K562 (cell line): ENCODE measurements around the gene LUC7L3. TPM values are rescaled to one million over a fixed set of nuclear protein-coding genes. Genes with fewer than 3 reads are reported as not detected.

Source experiments
- ATAC-seq: fragments of 200-7000 bp; cut with Tn5 transposase; 3 replicates; pipeline ENCODE4 v1.9.1; 2020; ENCODE audit warnings: moderate library complexity
- BruUV-seq: library from RNA; stranded (reverse); fragments of 400-500 nt; replicated peaks from 2 replicates; lab custom pipeline; 2021; lab: Mats Ljungman, UMichigan
- CTCF ChIA-PET: fragments of 300-600 bp; formaldehyde crosslinking; extraction: SDS; loops from one replicate; lab custom pipeline; 2021; ENCODE audit warnings: low intra/inter-chr PET ratio; lab: Yijun Ruan, JAX
- POLR2A ChIA-PET: fragments of 300-600, 350-650 bp; sonication (Branson Sonifier 250); formaldehyde crosslinking; extraction: SDS; loops from one replicate; lab custom pipeline; 2021; ENCODE audit warnings: antibody characterized with exemption, inconsistent platforms; lab: Yijun Ruan, JAX
- DNase-seq, 4 experiments: peaks; one replicate each; pipeline versions ENCODE4 v3.0.0 to v3.0.0-alpha.2; 2011 to 2018; ENCODE audit warnings: low spot score in 3 of 4, mixed read lengths in 3 of 4; ENCODE audit errors: extremely low read depth in 1 of 4
- FAIRE-seq: peaks from 2 replicates; lab custom pipeline; 2011; peaks lifted over from hg19 to GRCh38; lab: Jason Lieb, UNC
- H2AFZ ChIP-seq: 2 replicates; pipeline ENCODE4 v1.6.0; 2011; ENCODE audit warnings: low read depth, low read length, control low read depth, inconsistent platforms
- H3K27ac ChIP-seq: fragments of 200-600 bp; 3 replicates; pipeline ENCODE4 v1.8.0; 2011; ENCODE audit warnings: low read depth, mild to moderate bottlenecking, control low read depth, inconsistent platforms, low read length, moderate library complexity, mixed read lengths; ENCODE audit errors: extremely low read depth
- H3K27me3 ChIP-seq, 2 experiments: fragments of 300-600 bp in 1 of 2; 2 replicates in 1 of 2; 3 replicates in 1 of 2; pipeline versions ENCODE4 v1.6.0 to v1.8.0; 2011; ENCODE audit warnings: inconsistent platforms in 2 of 2, low read length in 2 of 2, mild to moderate bottlenecking in 1 of 2, mixed read lengths in 1 of 2, moderate library complexity in 1 of 2; ENCODE audit not compliant: control insufficient read depth in 2 of 2, insufficient read depth in 2 of 2
- H3K36me3 ChIP-seq: fragments of 300-600 bp; 3 replicates; pipeline ENCODE4 v1.8.0; 2011; ENCODE audit warnings: mild to moderate bottlenecking, low read length, inconsistent platforms; ENCODE audit not compliant: control insufficient read depth, insufficient read depth
- H3K4me1 ChIP-seq, 2 experiments: fragments of 200-600 bp in 1 of 2; replicated peaks in 1 of 2; 2 replicates in 1 of 2; 3 replicates in 1 of 2; pipeline versions ENCODE4 v1.5.1 to v1.8.0; 2011; ENCODE audit warnings: inconsistent platforms in 2 of 2, low read length in 2 of 2, mild to moderate bottlenecking in 1 of 2, mixed read lengths in 1 of 2, moderate library complexity in 1 of 2; ENCODE audit not compliant: control insufficient read depth in 2 of 2, insufficient read depth in 2 of 2
- H3K4me2 ChIP-seq: 2 replicates; pipeline ENCODE4 v1.6.1; 2011; ENCODE audit warnings: low read length, control low read depth, inconsistent platforms, mixed read lengths; ENCODE audit not compliant: insufficient read depth
- H3K4me3 ChIP-seq: fragments of 200-600 bp; sonication (generic), shearing (Covaris generic); 2 replicates; pipeline ENCODE4 v1.5.1; 2016; ENCODE audit warnings: control low read depth, inconsistent platforms
- H3K79me2 ChIP-seq: fragments of 200-600 bp; 3 replicates; pipeline ENCODE4 v1.8.0; 2011; ENCODE audit warnings: low read length, inconsistent platforms; ENCODE audit not compliant: control insufficient read depth, insufficient read depth
- H3K9ac ChIP-seq, 2 experiments: 2 replicates each; pipeline versions ENCODE4 v1.6.0 to v1.6.1; 2011; ENCODE audit warnings: low read depth in 2 of 2, low read length in 2 of 2, control low read depth in 1 of 2, inconsistent platforms in 1 of 2, mild to moderate bottlenecking in 1 of 2, mixed read lengths in 1 of 2; ENCODE audit not compliant: insufficient read depth in 1 of 2
- H3K9me1 ChIP-seq: one replicate; pipeline ENCODE4 v1.6.0; 2011; ENCODE audit warnings: inconsistent platforms, mild to moderate bottlenecking, low read length, moderate library complexity; ENCODE audit not compliant: control insufficient read depth, insufficient read depth
- H3K9me3 ChIP-seq: replicated peaks from 2 replicates; pipeline ENCODE4 v1.5.1; 2011; ENCODE audit warnings: low read depth, low read length, inconsistent platforms; ENCODE audit not compliant: control insufficient read depth, insufficient read depth
- H4K20me1 ChIP-seq: replicated peaks from 2 replicates; pipeline ENCODE4 v1.6.1; 2011; ENCODE audit warnings: low read length, inconsistent platforms, mixed read lengths; ENCODE audit not compliant: control insufficient read depth, insufficient read depth
- BCOR ChIP-seq: fragments of 450-650 bp; IDR thresholded peaks from 2 replicates; pipeline ENCODE4 v1.6.1; 2016
- CBX1 ChIP-seq: sonication (generic); IDR thresholded peaks from 2 replicates; pipeline ENCODE4 v1.6.1; 2016; ENCODE audit warnings: antibody characterized with exemption, low read depth, mild to moderate bottlenecking
- ESRRA ChIP-seq: fragments of 450-650 bp; IDR thresholded peaks from 2 replicates; pipeline ENCODE4 v1.6.1; 2014; ENCODE audit warnings: low read depth, mild to moderate bottlenecking, moderate library complexity, borderline replicate concordance
- KLF16 ChIP-seq: IDR thresholded peaks from 2 replicates; pipeline ENCODE4 v1.6.1; 2016; ENCODE audit warnings: antibody characterized with exemption
- LARP7 ChIP-seq: fragments of 450-650 bp; IDR thresholded peaks from 2 replicates; pipeline ENCODE4 v1.6.1; 2016
- PTTG1 ChIP-seq: fragments of 450-650 bp; IDR thresholded peaks from 2 replicates; pipeline ENCODE4 v1.6.1; 2016; ENCODE audit warnings: low read depth, mild to moderate bottlenecking, missing genetic modification characterization, missing compliant biosample characterization
- RBM39 ChIP-seq: fragments of 200-400 bp; formaldehyde crosslinking; optimal IDR thresholded peaks from 2 replicates; pipeline ENCODE3; 2018; ENCODE audit warnings: low read depth, low read length
- SMARCE1 ChIP-seq: fragments of 450-650 bp; IDR thresholded peaks from 2 replicates; pipeline ENCODE4 v1.7.1; 2016; ENCODE audit warnings: mild to moderate bottlenecking
- ZNF197 ChIP-seq: fragments of 200-800 bp; sonication (Bioruptor generic); IDR thresholded peaks from 2 replicates; pipeline ENCODE4 v1.6.1; 2016; ENCODE audit warnings: low read depth, missing genetic modification characterization, missing compliant biosample characterization
- ZNF24 ChIP-seq: fragments of 450-650 bp; IDR thresholded peaks from 2 replicates; pipeline ENCODE4 v1.6.1; 2016
- ZNF274 ChIP-seq: IDR thresholded peaks from 2 replicates; pipeline ENCODE4 v1.6.1; 2011; ENCODE audit warnings: low read depth, mild to moderate bottlenecking, low read length, moderate library complexity, borderline replicate concordance
- ZNF282 ChIP-seq: sonication (generic); formaldehyde crosslinking; IDR thresholded peaks from 2 replicates; pipeline ENCODE4 v1.8.1; 2023; ENCODE audit warnings: missing genetic modification reagents
- ZNF583 ChIP-seq: fragments of 250-450 bp; sonication (Bioruptor Pico); IDR thresholded peaks from 2 replicates; pipeline ENCODE4 v1.4.0; 2020
- ZNF75A ChIP-seq: fragments of 450-650 bp; formaldehyde crosslinking; IDR thresholded peaks from 2 replicates; pipeline ENCODE4 v1.4.0; 2020; ENCODE audit warnings: mild to moderate bottlenecking
- WGBS: fragments of 100-300 bp; shearing (Covaris generic); methylation state at CpG from one replicate; pipeline ENCODE4 v1.1.6; 2016; ENCODE audit warnings: low coverage, mixed read lengths; ENCODE audit not compliant: insufficient coverage; ENCODE audit errors: missing lambda C conversion rate; 5-methylcytosine and 5-hydroxymethylcytosine counted together
- in situ Hi-C: fragments of 300-500 bp; cut with MboI; formaldehyde crosslinking; loops from 4 replicates; pipeline ENCODE4 v1.15.0; 2018; ENCODE audit warnings: inconsistent platforms, mixed read lengths
- intact Hi-C: fragments of 100-400 bp; cut with micrococcal nuclease; formaldehyde crosslinking; loops from 2 replicates; pipeline ENCODE4 v1.14.2; 2022
- polyA plus RNA-seq, 8 experiments: library from polyadenylated mRNA; depleted of rRNA in 4 of 8; stranded (reverse) in 5 of 8; unstranded in 3 of 8; fragments of >200 nt; fragmentation: Nextera tagmentation in 2 of 8; fragmentation: Illumina TruSeq in 1 of 8; extraction: Ambion mirVana in 2 of 8; extraction: Trizol in 1 of 8; gene quantifications; 2 replicates each; pipeline versions ENCODE4 v1.2.1 to v1.2.3, GENCODE V29; 2011 to 2014; ENCODE audit warnings: inconsistent platforms in 1 of 8, missing spikeins in 1 of 8
- total RNA-seq, 7 experiments: library from RNA; depleted of rRNA in 6 of 7; stranded (reverse); fragments of >200 nt in 6 of 7; fragmentation: Illumina TruSeq in 2 of 7; extraction: Trizol in 2 of 7; gene quantifications; 2 replicates each; pipeline versions ENCODE4 v1.2.1 to v1.2.3, GENCODE V29; 2011 to 2021; ENCODE audit warnings: low replicate concordance in 1 of 7
- TF ChIP-seq, protein P1 (sequence below), 2 experiments: fragments of 450-650 bp in 1 of 2; IDR thresholded peaks; 2 replicates each; pipeline ENCODE4 v1.6.1; 2011 to 2017; ENCODE audit warnings: low read depth in 2 of 2, antibody characterized with exemption in 1 of 2, borderline replicate concordance in 1 of 2, low read length in 1 of 2, mild to moderate bottlenecking in 1 of 2, mixed read lengths in 1 of 2; ENCODE audit not compliant: control insufficient read depth in 1 of 2
- TF ChIP-seq, protein P2 (sequence below): sonication (generic); formaldehyde crosslinking; IDR thresholded peaks from 2 replicates; pipeline ENCODE4 v1.5.0; 2020; ENCODE audit warnings: missing genetic modification reagents
- TF ChIP-seq, protein P3 (sequence below): sonication (generic); formaldehyde crosslinking; IDR thresholded peaks from 2 replicates; pipeline ENCODE4 v1.8.0; 2022; ENCODE audit warnings: missing genetic modification reagents, mild to moderate bottlenecking, moderate library complexity, borderline replicate concordance
- TF ChIP-seq, protein P4 (sequence below): fragments of 450-650 bp; IDR thresholded peaks from 2 replicates; pipeline ENCODE4 v1.7.1; 2018; ENCODE audit warnings: mild to moderate bottlenecking, low read depth; ENCODE audit not compliant: partially characterized antibody

The LUC7L3 gene
- total and polyA plus RNA-seq, 9 of the 15 experiments (the other 6 are each of a cell fraction or from before 2014, with no cell fraction given), result 80.8 to 284 (median 127) TPM

DNA sequence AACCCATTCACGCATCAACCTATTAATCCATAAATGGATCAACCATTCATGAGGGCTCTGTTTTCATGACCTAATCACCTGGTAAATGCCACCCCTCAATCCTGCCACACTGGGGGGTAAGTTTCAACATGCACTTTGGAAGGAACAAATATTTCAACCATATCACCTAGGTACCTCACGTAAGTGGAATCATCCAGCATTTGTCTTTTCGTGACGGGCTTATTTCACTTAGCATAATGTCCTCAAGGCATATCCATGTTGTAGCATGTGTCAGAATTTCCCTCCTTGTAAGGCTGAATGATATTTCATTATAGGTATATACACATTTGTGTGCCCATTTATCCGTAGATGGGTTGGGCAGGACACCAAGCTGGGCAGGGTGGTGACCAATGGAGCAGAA lies 47.3 kb upstream of the LUC7L3 start:
- Histone ChIP-seq H3K36me3 (no peaks in the 10 kb centered on the region), H3K9me3 (no peaks in the 10 kb centered on the region), H4K20me1 (no peaks in the 10 kb centered on the region), H3K79me2 (no peaks in the 10 kb centered on the region), H3K27ac (no peak overlapping the region), H3K4me2 (no peak overlapping the region), H3K4me3 (no peak overlapping the region), H3K9me1 (no peaks in the 10 kb centered on the region), H2AFZ (no peak overlapping the region), H3K9ac (no peak overlapping the region), H3K27me3 (peaks cover 0 to 28% of the 10 kb centered on the region in 2 experiments; a peak in 2 of 5 replicates), H3K4me1 (peaks cover 0 to 20% of the 10 kb centered on the region in 2 experiments; a peak in 3 of 5 replicates)
- in situ Hi-C loops (no loop called here), intact Hi-C loops (no loop called here)
- ChIA-PET CTCF (no interaction called here), POLR2A (interaction anchor here (1.0 kb wide), 1 partner anchor 121 kb away, joined by 3 read pairs; no protein-coding TSS in a partner anchor)
- DNase-seq (no peak), ATAC-seq (no peak), FAIRE-seq (no peak)
- 62% methylated on average over 5 of the region's 5 CpGs for WGBS
- BruUV-seq, result no TSS peak
- TF ChIP-seq BCOR, result no peak
- TF ChIP-seq, protein P1, sequence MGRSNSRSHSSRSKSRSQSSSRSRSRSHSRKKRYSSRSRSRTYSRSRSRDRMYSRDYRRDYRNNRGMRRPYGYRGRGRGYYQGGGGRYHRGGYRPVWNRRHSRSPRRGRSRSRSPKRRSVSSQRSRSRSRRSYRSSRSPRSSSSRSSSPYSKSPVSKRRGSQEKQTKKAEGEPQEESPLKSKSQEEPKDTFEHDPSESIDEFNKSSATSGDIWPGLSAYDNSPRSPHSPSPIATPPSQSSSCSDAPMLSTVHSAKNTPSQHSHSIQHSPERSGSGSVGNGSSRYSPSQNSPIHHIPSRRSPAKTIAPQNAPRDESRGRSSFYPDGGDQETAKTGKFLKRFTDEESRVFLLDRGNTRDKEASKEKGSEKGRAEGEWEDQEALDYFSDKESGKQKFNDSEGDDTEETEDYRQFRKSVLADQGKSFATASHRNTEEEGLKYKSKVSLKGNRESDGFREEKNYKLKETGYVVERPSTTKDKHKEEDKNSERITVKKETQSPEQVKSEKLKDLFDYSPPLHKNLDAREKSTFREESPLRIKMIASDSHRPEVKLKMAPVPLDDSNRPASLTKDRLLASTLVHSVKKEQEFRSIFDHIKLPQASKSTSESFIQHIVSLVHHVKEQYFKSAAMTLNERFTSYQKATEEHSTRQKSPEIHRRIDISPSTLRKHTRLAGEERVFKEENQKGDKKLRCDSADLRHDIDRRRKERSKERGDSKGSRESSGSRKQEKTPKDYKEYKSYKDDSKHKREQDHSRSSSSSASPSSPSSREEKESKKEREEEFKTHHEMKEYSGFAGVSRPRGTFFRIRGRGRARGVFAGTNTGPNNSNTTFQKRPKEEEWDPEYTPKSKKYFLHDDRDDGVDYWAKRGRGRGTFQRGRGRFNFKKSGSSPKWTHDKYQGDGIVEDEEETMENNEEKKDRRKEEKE (IDR thresholded peaks at IDR 0.05; ENCODE audit: borderline replicate concordance in 1 of 2, control insufficient read depth in 1 of 2, low read depth in 2 of 2, low read length in 1 of 2), result no peak
- no peak for TF ChIP-seq PTTG1 (tag)
- TF ChIP-seq ESRRA, result no peak
- TF ChIP-seq, protein P2, sequence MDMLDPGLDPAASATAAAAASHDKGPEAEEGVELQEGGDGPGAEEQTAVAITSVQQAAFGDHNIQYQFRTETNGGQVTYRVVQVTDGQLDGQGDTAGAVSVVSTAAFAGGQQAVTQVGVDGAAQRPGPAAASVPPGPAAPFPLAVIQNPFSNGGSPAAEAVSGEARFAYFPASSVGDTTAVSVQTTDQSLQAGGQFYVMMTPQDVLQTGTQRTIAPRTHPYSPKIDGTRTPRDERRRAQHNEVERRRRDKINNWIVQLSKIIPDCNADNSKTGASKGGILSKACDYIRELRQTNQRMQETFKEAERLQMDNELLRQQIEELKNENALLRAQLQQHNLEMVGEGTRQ, result no peak
- no peak for TF ChIP-seq SMARCE1
- TF ChIP-seq RBM39, result no peak
- TF ChIP-seq, protein P3, sequence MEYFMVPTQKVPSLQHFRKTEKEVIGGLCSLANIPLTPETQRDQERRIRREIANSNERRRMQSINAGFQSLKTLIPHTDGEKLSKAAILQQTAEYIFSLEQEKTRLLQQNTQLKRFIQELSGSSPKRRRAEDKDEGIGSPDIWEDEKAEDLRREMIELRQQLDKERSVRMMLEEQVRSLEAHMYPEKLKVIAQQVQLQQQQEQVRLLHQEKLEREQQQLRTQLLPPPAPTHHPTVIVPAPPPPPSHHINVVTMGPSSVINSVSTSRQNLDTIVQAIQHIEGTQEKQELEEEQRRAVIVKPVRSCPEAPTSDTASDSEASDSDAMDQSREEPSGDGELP (CRISPR knock-in tag), result no peak
- no peak for TF ChIP-seq ZNF197 (CRISPR knock-in tag)
- TF ChIP-seq, protein P4, sequence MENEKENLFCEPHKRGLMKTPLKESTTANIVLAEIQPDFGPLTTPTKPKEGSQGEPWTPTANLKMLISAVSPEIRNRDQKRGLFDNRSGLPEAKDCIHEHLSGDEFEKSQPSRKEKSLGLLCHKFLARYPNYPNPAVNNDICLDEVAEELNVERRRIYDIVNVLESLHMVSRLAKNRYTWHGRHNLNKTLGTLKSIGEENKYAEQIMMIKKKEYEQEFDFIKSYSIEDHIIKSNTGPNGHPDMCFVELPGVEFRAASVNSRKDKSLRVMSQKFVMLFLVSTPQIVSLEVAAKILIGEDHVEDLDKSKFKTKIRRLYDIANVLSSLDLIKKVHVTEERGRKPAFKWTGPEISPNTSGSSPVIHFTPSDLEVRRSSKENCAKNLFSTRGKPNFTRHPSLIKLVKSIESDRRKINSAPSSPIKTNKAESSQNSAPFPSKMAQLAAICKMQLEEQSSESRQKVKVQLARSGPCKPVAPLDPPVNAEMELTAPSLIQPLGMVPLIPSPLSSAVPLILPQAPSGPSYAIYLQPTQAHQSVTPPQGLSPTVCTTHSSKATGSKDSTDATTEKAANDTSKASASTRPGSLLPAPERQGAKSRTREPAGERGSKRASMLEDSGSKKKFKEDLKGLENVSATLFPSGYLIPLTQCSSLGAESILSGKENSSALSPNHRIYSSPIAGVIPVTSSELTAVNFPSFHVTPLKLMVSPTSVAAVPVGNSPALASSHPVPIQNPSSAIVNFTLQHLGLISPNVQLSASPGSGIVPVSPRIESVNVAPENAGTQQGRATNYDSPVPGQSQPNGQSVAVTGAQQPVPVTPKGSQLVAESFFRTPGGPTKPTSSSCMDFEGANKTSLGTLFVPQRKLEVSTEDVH, result no peak
- TF ChIP-seq ZNF583 (CRISPR knock-in tag), result no peak
- TF ChIP-seq CBX1, result no peak
- no peak for TF ChIP-seq ZNF24
- no peak for TF ChIP-seq KLF16
- no peak for TF ChIP-seq ZNF274
- TF ChIP-seq ZNF75A (CRISPR knock-in tag), result no peak
- TF ChIP-seq LARP7, result no peak
- no peak for TF ChIP-seq ZNF282 (CRISPR knock-in tag)
